ENCODE results near the gene MGST3. TPM values are rescaled to one million over a fixed set of nuclear protein-coding genes. Genes with fewer than 3 reads are reported as not detected.
"Not testable (repeated sequence)": the region's sequence is repeated elsewhere in the genome, so short reads cannot be mapped to it uniquely, and the experiment has no call there.

Gene MGST3
- total and polyA plus RNA-seq, 2 of the 4 experiments (the other 2 are of a cell fraction), result 159 to 213 TPM

GRCh38 chr1:165591391-165591790 is 39.6 kb upstream of the MGST3 start:
- dilution Hi-C loops (cut with HindIII; ENCODE audit: low sequenced_read_pairs, unreplicated experiment) (loop anchor here (25.0 kb wide), 1 partner anchor 204 kb away; no protein-coding TSS in a partner anchor), in situ Hi-C loops (cut with MboI; ENCODE audit: low sequenced_read_pairs) (loop anchor here (5.0 to 25.0 kb wide), 2 partner anchors 199 to 454 kb away; no protein-coding TSS in a partner anchor), intact Hi-C loops (cut with micrococcal nuclease) (loop anchor here (5.0 to 10.0 kb wide), 2 partner anchors 334 to 477 kb away; no protein-coding TSS in a partner anchor)
- H2BK120ac ChIP-seq (ENCODE audit: low read depth, low read length); H3K9me3 ChIP-seq (ENCODE audit: control insufficient read depth, insufficient read depth, low read length); H3K27ac ChIP-seq (ENCODE audit: insufficient read depth, low read length); H4K8ac ChIP-seq (ENCODE audit: low read depth in 2 of 2, low read length in 2 of 2); H3K4me3 ChIP-seq (ENCODE audit: insufficient read depth, low read depth, low read length); BruUV-seq (replicated peaks); H3K14ac ChIP-seq (replicated peaks; ENCODE audit: low read depth, low read length); H2BK15ac ChIP-seq (ENCODE audit: low read depth, low read length); H3K4me2 ChIP-seq (ENCODE audit: low read depth, low read length); H4K20me1 ChIP-seq (ENCODE audit: insufficient read depth, low read length); H2AK5ac ChIP-seq (ENCODE audit: low read depth, low read length); H3K9me1 ChIP-seq (ENCODE audit: insufficient read depth, low read length); DNase-seq; H2BK5ac ChIP-seq (ENCODE audit: low read depth, low read length, poor library complexity, severe bottlenecking); H3K9ac ChIP-seq (ENCODE audit: low read depth, low read length); ATAC-seq (ENCODE audit: low read depth); H3K56ac ChIP-seq (ENCODE audit: extremely low read depth, insufficient read depth, low read length); H2AFZ ChIP-seq (replicated peaks; ENCODE audit: low read length, poor library complexity); POLR2A ChIA-PET (ENCODE audit: unreplicated experiment); H3K27me3 ChIP-seq (ENCODE audit: control insufficient read depth, insufficient read depth, low read length); H2BK20ac ChIP-seq (ENCODE audit: low read depth, low read length); H4K91ac ChIP-seq (ENCODE audit: insufficient read depth, low read depth, low read length); H3K4me1 ChIP-seq (ENCODE audit: control insufficient read depth, insufficient read depth, low read length); H2AK9ac ChIP-seq (replicated peaks; ENCODE audit: low read depth, low read length, poor library complexity); H3K36me3 ChIP-seq (ENCODE audit: control insufficient read depth, insufficient read depth, low read length); H4K5ac ChIP-seq (ENCODE audit: low read depth, low read length); H3K4ac ChIP-seq (ENCODE audit: low read depth, low read length); H3K79me1 ChIP-seq (ENCODE audit: low read depth in 1 of 2, low read length in 2 of 2); H3K23ac ChIP-seq (ENCODE audit: low read depth, low read length); H3K18ac ChIP-seq (ENCODE audit: low read depth, low read length): not testable (repeated sequence)
- WGBS, 2 experiments (ENCODE audit: extremely low coverage in 2 of 2, insufficient read length in 1 of 2), result no CpG with 5 or more reads among the region's 4 CpGs
- CTCF ChIA-PET, result interaction anchor here (1.5 to 3.5 kb wide), 3 partner anchors 194 to 198 kb away, joined by 4 to 29 read pairs (median 7); no protein-coding TSS in a partner anchor
